Neural cell (in vitro differentiated cells): ENCODE data around the gene ATOX1. TPM values are rescaled to one million over a fixed set of nuclear protein-coding genes. Genes with fewer than 3 reads are reported as not detected.

Experiments
- H2AFZ ChIP-seq: fragments of 200-600, 300-800 bp; sonication (generic), shearing (Covaris generic); 2 replicates; pipeline ENCODE4 v1.6.0; 2014; ENCODE audit warnings: low read depth, mild to moderate bottlenecking, antibody characterized with exemption, low read length, moderate library complexity
- H3F3A ChIP-seq: fragments of 200-600 bp; shearing (Covaris generic); 2 replicates; pipeline ENCODE4 v1.6.1; 2016; ENCODE audit warnings: mild to moderate bottlenecking, moderate library complexity, mixed read lengths, antibody characterized with exemption, low read length; ENCODE audit not compliant: insufficient read depth, poor library complexity, severe bottlenecking
- H3K27ac ChIP-seq: fragments of 200-600, 300-800 bp; sonication (generic), shearing (Covaris generic); 2 replicates; pipeline ENCODE4 v1.5.1; 2014; ENCODE audit warnings: mild to moderate bottlenecking, low read length, moderate library complexity
- H3K27me3 ChIP-seq: fragments of 300-800, 200-600 bp; sonication (generic), shearing (Covaris generic); 2 replicates; pipeline ENCODE4 v1.6.0; 2014; ENCODE audit warnings: mild to moderate bottlenecking, low read depth, low read length, moderate library complexity; ENCODE audit not compliant: insufficient read depth
- H3K36me3 ChIP-seq: fragments of 300-800, 200-600 bp; sonication (generic), shearing (Covaris generic); 2 replicates; pipeline ENCODE4 v1.5.1; 2014; ENCODE audit warnings: mild to moderate bottlenecking, antibody characterized with exemption, low read length, moderate library complexity; ENCODE audit not compliant: insufficient read depth
- H3K4me2 ChIP-seq: fragments of 300-800, 200-600 bp; sonication (generic), shearing (Covaris generic); 2 replicates; pipeline ENCODE4 v1.6.0; 2014; ENCODE audit warnings: mild to moderate bottlenecking, low read length
- H3K4me3 ChIP-seq: fragments of 300-800, 200-600 bp; sonication (generic), shearing (Covaris generic); 2 replicates; pipeline ENCODE4 v1.5.1; 2014; ENCODE audit warnings: mild to moderate bottlenecking, low read length, moderate library complexity
- H3K79me2 ChIP-seq: fragments of 200-600 bp; shearing (Covaris generic); replicated peaks from 2 replicates; pipeline ENCODE4 v1.6.0; 2014; ENCODE audit warnings: mild to moderate bottlenecking, low read length, moderate library complexity; ENCODE audit not compliant: insufficient read depth
- H3K9ac ChIP-seq: fragments of 300-800, 200-600 bp; sonication (generic), shearing (Covaris generic); 2 replicates; pipeline ENCODE4 v1.6.1; 2016; ENCODE audit warnings: mild to moderate bottlenecking, low read length, mixed read lengths
- H3K9me2 ChIP-seq: fragments of 200-600 bp; shearing (Covaris generic); 2 replicates; pipeline ENCODE4 v1.6.1; 2016; ENCODE audit warnings: mild to moderate bottlenecking, low read length, mixed read lengths; ENCODE audit not compliant: insufficient read depth
- H3K9me3 ChIP-seq: fragments of 200-600, 300-800 bp; sonication (generic), shearing (Covaris generic); 2 replicates; pipeline ENCODE4 v1.6.1; 2016; ENCODE audit warnings: mild to moderate bottlenecking, mixed run types, low read length, moderate library complexity, mixed read lengths
- H4K20me1 ChIP-seq: fragments of 200-600 bp; shearing (Covaris generic); 2 replicates; pipeline ENCODE4 v1.6.1; 2016; ENCODE audit warnings: mild to moderate bottlenecking, mixed run types; ENCODE audit not compliant: insufficient read depth
- CTCF ChIP-seq: fragments of 450-650 bp; IDR thresholded peaks from 2 replicates; pipeline ENCODE4 v1.5.1; 2014; ENCODE audit warnings: antibody characterized with exemption, mild to moderate bottlenecking, moderate library complexity; ENCODE audit not compliant: poor library complexity, severe bottlenecking
- EP300 ChIP-seq: fragments of 450-650 bp; conservative IDR thresholded peaks from 2 replicates; pipeline ENCODE4 v1.6.1; 2014; ENCODE audit warnings: antibody characterized with exemption, mild to moderate bottlenecking, moderate library complexity; ENCODE audit not compliant: poor library complexity, severe bottlenecking
- EZH2 ChIP-seq: fragments of 200-600, 300-800 bp; shearing (Covaris generic), sonication (generic); IDR thresholded peaks from 2 replicates; pipeline ENCODE4 v1.6.1; 2014; ENCODE audit warnings: antibody characterized with exemption, low read length, borderline replicate concordance, mild to moderate bottlenecking; ENCODE audit not compliant: insufficient read depth, poor library complexity, severe bottlenecking
- MXI1 ChIP-seq: fragments of 450-650 bp; conservative IDR thresholded peaks from 2 replicates; pipeline ENCODE4 v1.6.1; 2014; ENCODE audit warnings: antibody characterized with exemption, mild to moderate bottlenecking; ENCODE audit not compliant: poor library complexity, severe bottlenecking
- POLR2AphosphoS5 ChIP-seq: IDR thresholded peaks from 2 replicates; pipeline ENCODE4 v1.6.1; 2012
- RAD21 ChIP-seq: fragments of 450-650 bp; conservative IDR thresholded peaks from 2 replicates; pipeline ENCODE4 v1.6.1; 2014; ENCODE audit warnings: antibody characterized with exemption, mild to moderate bottlenecking, moderate library complexity
- SMC3 ChIP-seq: fragments of 450-650 bp; conservative IDR thresholded peaks from 2 replicates; pipeline ENCODE4 v1.6.1; 2014; ENCODE audit warnings: antibody characterized with exemption, mild to moderate bottlenecking, moderate library complexity; ENCODE audit not compliant: poor library complexity
- TAF1 ChIP-seq: IDR thresholded peaks from 2 replicates; pipeline ENCODE4 v1.6.1; 2012; ENCODE audit warnings: low read depth
- polyA plus RNA-seq: library from polyadenylated mRNA; depleted of rRNA; stranded (reverse); fragments of >200 nt; gene quantifications from 2 replicates; pipeline ENCODE4 v1.2.3, GENCODE V29; 2014
- TF ChIP-seq, protein P1 (sequence below): IDR thresholded peaks from 2 replicates; pipeline ENCODE4 v1.6.1; 2012; ENCODE audit warnings: borderline replicate concordance

The ATOX1 gene
- polyA plus RNA-seq, 1 donor from 2014 or later: 79.9 TPM

DNA sequence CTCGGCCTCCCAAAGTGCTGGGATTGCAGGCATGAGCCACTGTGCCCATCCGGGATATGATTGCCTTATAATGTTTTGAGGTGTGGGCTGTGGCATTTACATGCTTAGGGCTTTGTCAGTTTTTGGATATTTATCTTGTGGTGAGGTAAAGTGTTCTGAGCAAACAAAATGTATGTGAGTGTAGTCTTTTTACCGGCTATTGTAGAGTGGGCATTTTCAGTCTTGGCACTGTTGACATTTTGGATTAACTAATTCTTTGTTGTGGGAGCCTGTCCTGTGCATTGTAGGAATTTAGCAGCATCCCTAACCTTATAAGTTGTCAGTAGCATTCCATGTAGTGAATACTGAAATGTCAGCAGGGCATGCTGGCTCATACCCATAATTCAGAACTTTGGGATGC lies 34.9 kb upstream of the ATOX1 start:
- Histone ChIP-seq H3K9me3 (no peaks in the 10 kb centered on the region), H3K27me3 (no peaks in the 10 kb centered on the region), H3K4me3 (no peak overlapping the region), H3K36me3 (peaks cover 3% of the 10 kb centered on the region), H3K79me2 (peaks cover 3% of the 10 kb centered on the region), H2AFZ (no peak overlapping the region), H3K9ac (no peak overlapping the region), H3K27ac (no peak overlapping the region), H4K20me1 (no peaks in the 10 kb centered on the region), H3F3A (no peaks in the 10 kb centered on the region), H3K9me2 (no peaks in the 10 kb centered on the region), H3K4me2 (no peak overlapping the region)
- TF ChIP-seq, protein P1, sequence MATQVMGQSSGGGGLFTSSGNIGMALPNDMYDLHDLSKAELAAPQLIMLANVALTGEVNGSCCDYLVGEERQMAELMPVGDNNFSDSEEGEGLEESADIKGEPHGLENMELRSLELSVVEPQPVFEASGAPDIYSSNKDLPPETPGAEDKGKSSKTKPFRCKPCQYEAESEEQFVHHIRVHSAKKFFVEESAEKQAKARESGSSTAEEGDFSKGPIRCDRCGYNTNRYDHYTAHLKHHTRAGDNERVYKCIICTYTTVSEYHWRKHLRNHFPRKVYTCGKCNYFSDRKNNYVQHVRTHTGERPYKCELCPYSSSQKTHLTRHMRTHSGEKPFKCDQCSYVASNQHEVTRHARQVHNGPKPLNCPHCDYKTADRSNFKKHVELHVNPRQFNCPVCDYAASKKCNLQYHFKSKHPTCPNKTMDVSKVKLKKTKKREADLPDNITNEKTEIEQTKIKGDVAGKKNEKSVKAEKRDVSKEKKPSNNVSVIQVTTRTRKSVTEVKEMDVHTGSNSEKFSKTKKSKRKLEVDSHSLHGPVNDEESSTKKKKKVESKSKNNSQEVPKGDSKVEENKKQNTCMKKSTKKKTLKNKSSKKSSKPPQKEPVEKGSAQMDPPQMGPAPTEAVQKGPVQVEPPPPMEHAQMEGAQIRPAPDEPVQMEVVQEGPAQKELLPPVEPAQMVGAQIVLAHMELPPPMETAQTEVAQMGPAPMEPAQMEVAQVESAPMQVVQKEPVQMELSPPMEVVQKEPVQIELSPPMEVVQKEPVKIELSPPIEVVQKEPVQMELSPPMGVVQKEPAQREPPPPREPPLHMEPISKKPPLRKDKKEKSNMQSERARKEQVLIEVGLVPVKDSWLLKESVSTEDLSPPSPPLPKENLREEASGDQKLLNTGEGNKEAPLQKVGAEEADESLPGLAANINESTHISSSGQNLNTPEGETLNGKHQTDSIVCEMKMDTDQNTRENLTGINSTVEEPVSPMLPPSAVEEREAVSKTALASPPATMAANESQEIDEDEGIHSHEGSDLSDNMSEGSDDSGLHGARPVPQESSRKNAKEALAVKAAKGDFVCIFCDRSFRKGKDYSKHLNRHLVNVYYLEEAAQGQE: no peak
- no peak for TF ChIP-seq POLR2AphosphoS5
- TF ChIP-seq CTCF: no peak

DNA sequence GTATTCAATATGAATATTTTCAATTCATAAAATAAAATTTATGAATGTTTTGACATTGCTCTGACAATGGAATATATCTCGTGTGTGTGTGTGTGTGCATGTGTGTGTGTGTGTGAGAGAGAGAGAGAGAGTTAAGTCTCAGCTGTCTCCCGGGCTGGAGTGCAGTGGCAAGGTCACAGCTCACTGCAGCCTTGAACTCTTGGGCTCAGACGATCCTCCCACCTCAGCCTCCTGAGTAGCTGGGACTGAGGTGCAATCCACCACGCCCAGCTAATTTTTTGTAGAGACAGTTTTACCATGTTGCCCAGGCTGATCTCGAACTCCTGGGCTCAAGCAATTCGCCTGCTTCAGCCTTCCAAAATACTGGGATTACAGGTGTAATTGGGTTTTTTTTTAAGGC lies 29.4 kb upstream of the ATOX1 start:
- Histone ChIP-seq H3K9me3 (no peaks in the 10 kb centered on the region), H2AFZ (no peak overlapping the region), H3F3A (no peaks in the 10 kb centered on the region), H4K20me1 (no peaks in the 10 kb centered on the region), H3K79me2 (peaks cover 53% of the 10 kb centered on the region), H3K9ac (no peak overlapping the region), H3K4me2 (no peak overlapping the region), H3K27me3 (no peaks in the 10 kb centered on the region), H3K36me3 (no peaks in the 10 kb centered on the region), H3K9me2 (no peaks in the 10 kb centered on the region), H3K4me3 (no peak overlapping the region), H3K27ac (no peak overlapping the region)
- TF ChIP-seq RAD21: no peak
- TF ChIP-seq EZH2: no peak
- TF ChIP-seq TAF1: no peak
- TF ChIP-seq, protein P1: no peak
- TF ChIP-seq POLR2AphosphoS5: no peak
- no peak for TF ChIP-seq SMC3
- TF ChIP-seq EP300: no peak
- TF ChIP-seq CTCF: no peak
- TF ChIP-seq MXI1: no peak
